ENCODE results near the gene RNF144B. TPM values are rescaled to one million over a fixed set of nuclear protein-coding genes. Genes with fewer than 3 reads are reported as not detected.
"Not testable (repeated sequence)": the region's sequence is repeated elsewhere in the genome, so short reads cannot be mapped to it uniquely, and the experiment has no call there.

Gene RNF144B
- total RNA-seq, 1 experiment from 2014 or later = 26.2 TPM

GRCh38 chr6:18451756-18452155, 64.6 kb downstream of the RNF144B start:
- Histone ChIP-seq H2AFZ (no peak overlapping the region), H3K27me3 (ENCODE audit: insufficient read depth, low read depth) (no peaks in the 10 kb centered on the region), H3K27ac (no peak overlapping the region), H3K4me3 (no peak overlapping the region), H3K4me1 (replicated peaks; ENCODE audit: insufficient read depth) (no peaks in the 10 kb centered on the region), H3K36me3 (ENCODE audit: low read depth) (no peaks in the 10 kb centered on the region), H3K4me2 (no peak overlapping the region), H4K20me1 (ENCODE audit: insufficient read depth) (no peaks in the 10 kb centered on the region), H3F3A (ENCODE audit: insufficient read depth, low read depth) (no peaks in the 10 kb centered on the region), H3K9me3 (ENCODE audit: insufficient read depth, low read depth) (no peaks in the 10 kb centered on the region), H3K79me2 (ENCODE audit: low read depth) (no peaks in the 10 kb centered on the region), H3K9me2 (ENCODE audit: insufficient read depth) (no peaks in the 10 kb centered on the region)
- POLR2A ChIA-PET (ENCODE audit: unreplicated experiment) = no interaction called here
- BruUV-seq (replicated peaks) = no TSS peak
- no peak for TF ChIP-seq CTCF (conservative IDR thresholded peaks at IDR 0.05)
- no peak for TF ChIP-seq EZH2 (IDR thresholded peaks at IDR 0.05; ENCODE audit: low read depth)
- intact Hi-C loops (cut with micrococcal nuclease; ENCODE audit: unreplicated experiment) = no loop called here
- no peak for DNase-seq
- CTCF ChIA-PET = interaction anchor here (0.6 kb wide), 1 partner anchor 50 kb away, joined by 3 read pairs; no protein-coding TSS in a partner anchor

- Histone ChIP-seq H3K27me3 (ENCODE audit: insufficient read depth, low read depth) (no peaks in the 10 kb centered on the region), H4K20me1 (ENCODE audit: insufficient read depth) (no peaks in the 10 kb centered on the region), H3K4me2 (no peak overlapping the region), H3K79me2 (ENCODE audit: low read depth) (no peaks in the 10 kb centered on the region), H3K27ac (no peak overlapping the region), H3K4me1 (replicated peaks; ENCODE audit: insufficient read depth) (no peaks in the 10 kb centered on the region), H2AFZ (no peak overlapping the region), H3K9me3 (ENCODE audit: insufficient read depth, low read depth) (no peaks in the 10 kb centered on the region), H3K9me2 (ENCODE audit: insufficient read depth) (no peaks in the 10 kb centered on the region), H3K4me3 (no peak overlapping the region), H3F3A (ENCODE audit: insufficient read depth, low read depth) (no peaks in the 10 kb centered on the region), H3K36me3 (ENCODE audit: low read depth) (no peaks in the 10 kb centered on the region)
- BruUV-seq (replicated peaks) = no TSS peak
- POLR2A ChIA-PET (ENCODE audit: unreplicated experiment) = no interaction called here
- DNase-seq = no peak
- TF ChIP-seq CTCF (conservative IDR thresholded peaks at IDR 0.05) (no peak), EZH2 (IDR thresholded peaks at IDR 0.05; ENCODE audit: low read depth) (no peak)
- intact Hi-C loops (cut with micrococcal nuclease; ENCODE audit: unreplicated experiment) = no loop called here
- CTCF ChIA-PET = no interaction called here
These were observed 67.3 kb downstream of the RNF144B start for GRCh38 chr6:18454446-18454845.

GRCh38 chr6:18457065-18457737, 70.1 kb downstream of the RNF144B start:
- Histone ChIP-seq H3K36me3 (ENCODE audit: low read depth) (no peaks in the 10 kb centered on the region), H3K79me2 (ENCODE audit: low read depth) (no peaks in the 10 kb centered on the region), H3K27me3 (ENCODE audit: insufficient read depth, low read depth) (no peaks in the 10 kb centered on the region), H2AFZ (no peak overlapping the region), H4K20me1 (ENCODE audit: insufficient read depth) (no peaks in the 10 kb centered on the region), H3K27ac (no peak overlapping the region), H3K9me2 (ENCODE audit: insufficient read depth) (no peaks in the 10 kb centered on the region), H3F3A (ENCODE audit: insufficient read depth, low read depth) (no peaks in the 10 kb centered on the region), H3K4me3 (no peak overlapping the region), H3K9me3 (ENCODE audit: insufficient read depth, low read depth) (no peaks in the 10 kb centered on the region), H3K4me1 (replicated peaks; ENCODE audit: insufficient read depth) (no peaks in the 10 kb centered on the region), H3K4me2 (no peak overlapping the region)
- ChIA-PET CTCF (no interaction called here), POLR2A (ENCODE audit: unreplicated experiment) (no interaction called here)
- no peak for TF ChIP-seq EZH2 (IDR thresholded peaks at IDR 0.05; ENCODE audit: low read depth)
- TF ChIP-seq CTCF (conservative IDR thresholded peaks at IDR 0.05) = no peak
- intact Hi-C loops (cut with micrococcal nuclease; ENCODE audit: unreplicated experiment) = no loop called here
- no peak for DNase-seq
- no TSS peak for BruUV-seq (replicated peaks)

DNA sequence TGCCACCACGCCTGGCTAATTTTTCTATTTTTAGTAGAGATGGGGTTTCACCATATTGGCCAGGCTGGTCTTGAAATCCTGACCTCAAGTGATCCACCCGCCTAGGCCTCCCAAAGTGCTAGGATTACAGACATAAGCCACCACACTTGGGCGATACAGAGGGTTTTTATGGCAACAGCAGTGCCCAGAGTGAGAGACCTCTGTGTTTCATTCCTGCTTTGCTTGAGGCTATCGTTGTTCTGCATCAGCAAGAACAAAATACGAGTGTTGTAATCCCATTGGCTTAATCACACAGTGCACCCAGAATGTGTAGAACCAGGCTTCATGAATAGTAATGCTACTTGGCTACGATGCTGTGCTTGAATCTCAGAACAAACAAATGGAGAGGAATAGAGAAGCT, 70.9 kb downstream of the RNF144B start:
- not testable (repeated sequence) for H3K27ac ChIP-seq

More for the DNA sequence above, 70.9 kb downstream of the RNF144B start:
- H3K27me3 ChIP-seq (ENCODE audit: insufficient read depth, low read depth); H3K4me3 ChIP-seq; H3K4me2 ChIP-seq; POLR2A ChIA-PET (ENCODE audit: unreplicated experiment); BruUV-seq (replicated peaks); H3F3A ChIP-seq (ENCODE audit: insufficient read depth, low read depth); intact Hi-C loops (cut with micrococcal nuclease; ENCODE audit: unreplicated experiment); H3K9me3 ChIP-seq (ENCODE audit: insufficient read depth, low read depth); H3K4me1 ChIP-seq (replicated peaks; ENCODE audit: insufficient read depth); H3K79me2 ChIP-seq (ENCODE audit: low read depth); H4K20me1 ChIP-seq (ENCODE audit: insufficient read depth); CTCF ChIA-PET; DNase-seq; H3K36me3 ChIP-seq (ENCODE audit: low read depth); H2AFZ ChIP-seq; H3K9me2 ChIP-seq (ENCODE audit: insufficient read depth): not testable (repeated sequence)

All from PC-9 (cell line).